GM19240 (cell line): ENCODE results near the gene RNF144A.

ENCODE experiments used
- DNase-seq: peaks from one replicate; pipeline ENCODE4 v3.0.0; 2011; ENCODE audit warnings: low spot score; ENCODE audit not compliant: insufficient read length

Gene RNF144A

GRCh38 chr2:6947929-6948676 is 30.9 kb downstream of the RNF144A start:
- no peak for DNase-seq

- DNase-seq, result no peak
These were observed 31.6 kb downstream of the RNF144A start for GRCh38 chr2:6948677-6949351.

GRCh38 chr2:6951046-6951445 is 33.8 kb downstream of the RNF144A start:
- no peak for DNase-seq

GRCh38 chr2:6952101-6952500 is 34.9 kb downstream of the RNF144A start:
- no peak for DNase-seq

GRCh38 chr2:6954586-6954985 is 37.4 kb downstream of the RNF144A start:
- DNase-seq, result no peak

GRCh38 chr2:6955511-6956136 is 38.4 kb downstream of the RNF144A start:
- no peak for DNase-seq

- DNase-seq, result no peak
These were observed 39.4 kb downstream of the RNF144A start for GRCh38 chr2:6956566-6956965.

GRCh38 chr2:6957031-6957714 is 40.0 kb downstream of the RNF144A start:
- no peak for DNase-seq

GRCh38 chr2:6957910-6958615 is 40.9 kb downstream of the RNF144A start:
- DNase-seq, result no peak

- no peak for DNase-seq
These were observed 41.5 kb downstream of the RNF144A start for GRCh38 chr2:6958616-6959235.

GRCh38 chr2:6959751-6960150 is 42.5 kb downstream of the RNF144A start:
- DNase-seq, result no peak

- DNase-seq, result no peak
These were observed 43.4 kb downstream of the RNF144A start for GRCh38 chr2:6960659-6961058.

- DNase-seq, result no peak
These were observed 46.5 kb downstream of the RNF144A start for GRCh38 chr2:6963727-6964126.

GRCh38 chr2:6965071-6965795 is 48.0 kb downstream of the RNF144A start:
- DNase-seq, result no peak

GRCh38 chr2:6966446-6966940 is 49.3 kb downstream of the RNF144A start:
- DNase-seq, result no peak

GRCh38 chr2:6967301-6967700 is 50.1 kb downstream of the RNF144A start:
- no peak for DNase-seq

- no peak for DNase-seq
These were observed 51.3 kb downstream of the RNF144A start for GRCh38 chr2:6968319-6969100.

- no peak for DNase-seq
These were observed 53.3 kb downstream of the RNF144A start for GRCh38 chr2:6970551-6970950.

- DNase-seq, result no peak
These were observed 53.8 kb downstream of the RNF144A start for GRCh38 chr2:6970976-6971480.
